GM18867 (cell line): Measurements from ENCODE around the gene LRMDA.

Experiments used
- ATAC-seq: cut with Tn5 transposase; IDR thresholded peaks from one replicate; pipeline ENCODE4 v1.9.1; 2021; ENCODE audit warnings: mild to moderate bottlenecking, moderate library complexity; ENCODE audit not compliant: unreplicated experiment

LRMDA gene

GRCh38 chr10:75655791-75656451 lies 224.5 kb downstream of the LRMDA start:
- ATAC-seq, result no peak

GRCh38 chr10:75657351-75657750 lies 225.9 kb downstream of the LRMDA start:
- no peak for ATAC-seq

- no peak for ATAC-seq
These were observed 226.6 kb downstream of the LRMDA start for GRCh38 chr10:75658036-75658435.

- ATAC-seq, result no peak
These were observed 227.1 kb downstream of the LRMDA start for GRCh38 chr10:75658496-75658895.

- ATAC-seq, result no peak
These were observed 227.5 kb downstream of the LRMDA start for GRCh38 chr10:75658915-75659314.

- ATAC-seq, result no peak
These were observed 229.4 kb downstream of the LRMDA start for GRCh38 chr10:75660823-75661222.

GRCh38 chr10:75662715-75663114 lies 231.3 kb downstream of the LRMDA start:
- ATAC-seq, result no peak

GRCh38 chr10:75663947-75664664 lies 232.7 kb downstream of the LRMDA start:
- no peak for ATAC-seq

- no peak for ATAC-seq
These were observed 233.5 kb downstream of the LRMDA start for GRCh38 chr10:75664968-75665367.

- no peak for ATAC-seq
These were observed 234.3 kb downstream of the LRMDA start for GRCh38 chr10:75665707-75666106.

GRCh38 chr10:75672111-75672671 lies 240.8 kb downstream of the LRMDA start:
- no peak for ATAC-seq

- no peak for ATAC-seq
These were observed 241.4 kb downstream of the LRMDA start for GRCh38 chr10:75672842-75673241.

GRCh38 chr10:75677541-75677940 lies 246.1 kb downstream of the LRMDA start:
- no peak for ATAC-seq

- ATAC-seq, result no peak
These were observed 247.1 kb downstream of the LRMDA start for GRCh38 chr10:75678527-75678926.

GRCh38 chr10:75679536-75679935 lies 248.1 kb downstream of the LRMDA start:
- no peak for ATAC-seq

- no peak for ATAC-seq
These were observed 249.9 kb downstream of the LRMDA start for GRCh38 chr10:75681334-75681733.

- ATAC-seq, result no peak
These were observed 251.5 kb downstream of the LRMDA start for GRCh38 chr10:75682649-75683557.

- no peak for ATAC-seq
These were observed 253.8 kb downstream of the LRMDA start for GRCh38 chr10:75685187-75685586.

GRCh38 chr10:75688506-75689300 lies 257.3 kb downstream of the LRMDA start:
- no peak for ATAC-seq

- ATAC-seq, result no peak
These were observed 262.1 kb downstream of the LRMDA start for GRCh38 chr10:75693489-75693888.
